BLaER1 treated with 17β-estradiol and CSF1 and Interleukin-3, amounts not matched to agents 10 nM and 100 nM (cell line): Measurements from ENCODE around the gene TENT5C.
"Not testable (repeated sequence)": the region's sequence is repeated elsewhere in the genome, so short reads cannot be mapped to it uniquely, and the experiment has no call there.

ENCODE experiments used
- H3K27ac ChIP-seq, 11 experiments: shearing (Covaris generic); formaldehyde crosslinking; 2 replicates each; pipeline ENCODE4 v1.8.1; 2022
- H3K27me3 ChIP-seq, 11 experiments: shearing (Covaris generic); formaldehyde crosslinking; 2 replicates each; pipeline ENCODE4 v1.8.1; 2022
- H3K36me3 ChIP-seq, 11 experiments: shearing (Covaris generic); formaldehyde crosslinking; 2 replicates each; pipeline ENCODE4 v1.8.1; 2022
- H3K4me1 ChIP-seq, 10 experiments: shearing (Covaris generic); formaldehyde crosslinking; 2 replicates each; pipeline ENCODE4 v1.8.1; 2022
- H3K4me2 ChIP-seq, 11 experiments: shearing (Covaris generic); formaldehyde crosslinking; 2 replicates each; pipeline ENCODE4 v1.8.1; 2022
- H3K4me3 ChIP-seq, 10 experiments: shearing (Covaris generic); formaldehyde crosslinking; 2 replicates each; pipeline ENCODE4 v1.8.1; 2022
- H3K9ac ChIP-seq, 11 experiments: shearing (Covaris generic); formaldehyde crosslinking; 2 replicates each; pipeline ENCODE4 v1.8.1; 2022
- H3K9me3 ChIP-seq, 11 experiments: shearing (Covaris generic); formaldehyde crosslinking; replicated peaks in 1 of 11; 2 replicates each; pipeline ENCODE4 v1.8.1; 2022
- H4K20me1 ChIP-seq, 11 experiments: shearing (Covaris generic); formaldehyde crosslinking; 2 replicates each; pipeline ENCODE4 v1.8.1; 2022
- Cebpa-rat ChIP-seq, 11 experiments: shearing (Covaris generic); IDR thresholded peaks; 2 replicates each; pipeline ENCODE4 v1.8.1; 2022

TENT5C gene

GRCh38 chr1:117605774-117606648, at the start of gene TENT5C:
TSS of gene TENT5C (plus strand) at chr1:117606048. CDS start at chr1:117622869, 16,821 bp downstream.
- H4K20me1 ChIP-seq, result peaks cover 0 to 18% (median 7%) of the 10 kb centered on the region in 11 experiments; a peak in 7 of 22 replicates
- H3K36me3 ChIP-seq, result no peaks in the 10 kb centered on the region
- peak within 1 kb of the TSS in 2 of 11 experiments; percentile 48 to 69; a peak in 3 of 22 replicates for H3K27ac ChIP-seq
- peaks cover 12 to 31% (median 23%) of the 10 kb centered on the region in 11 experiments; a peak in 18 of 22 replicates for H3K27me3 ChIP-seq
- peak within 1 kb of the TSS; percentile 71 to 90 (median 75) for H3K4me3 ChIP-seq
- peaks cover 12 to 36% (median 26%) of the 10 kb centered on the region in 10 experiments for H3K4me1 ChIP-seq
- peak within 1 kb of the TSS; percentile 47 to 77 (median 70); a peak in 21 of 22 replicates for H3K9ac ChIP-seq
- no peaks in the 10 kb centered on the region for H3K9me3 ChIP-seq
- no peak for TF ChIP-seq Cebpa-rat (IDR thresholded peaks at IDR 0.05)
- H3K4me2 ChIP-seq, result peak within 1 kb of the TSS; percentile 96 to 100 (median 100)

GRCh38 chr1:117556341-117556740, 49.5 kb upstream of the TENT5C start:
- Histone ChIP-seq H3K4me2 (peak overlapping the region in 2 of 11 experiments; percentile 7 to 25; a peak in 2 of 22 replicates), H4K20me1 (no peaks in the 10 kb centered on the region), H3K9ac (no peak overlapping the region), H3K9me3 (peaks cover 8 to 14% (median 11%) of the 10 kb centered on the region in 11 experiments; a peak in 19 of 22 replicates), H3K27me3 (no peaks in the 10 kb centered on the region), H3K27ac (no peak overlapping the region), H3K4me3 (no peak overlapping the region), H3K4me1 (peaks cover 0 to 20% (median 0%) of the 10 kb centered on the region in 10 experiments; a peak in 6 of 20 replicates), H3K36me3 (no peaks in the 10 kb centered on the region)
- no peak for TF ChIP-seq Cebpa-rat (IDR thresholded peaks at IDR 0.05)

- Histone ChIP-seq H3K4me1 (peaks cover 0 to 20% (median 0%) of the 10 kb centered on the region in 10 experiments; a peak in 6 of 20 replicates), H3K36me3 (no peaks in the 10 kb centered on the region), H3K27ac (no peak overlapping the region), H4K20me1 (no peaks in the 10 kb centered on the region), H3K9ac (no peak overlapping the region), H3K4me3 (no peak overlapping the region), H3K4me2 (no peak overlapping the region), H3K9me3 (peaks cover 8 to 14% (median 11%) of the 10 kb centered on the region in 11 experiments; a peak in 19 of 22 replicates), H3K27me3 (no peaks in the 10 kb centered on the region)
- no peak for TF ChIP-seq Cebpa-rat (IDR thresholded peaks at IDR 0.05)
Observed at GRCh38 chr1:117556976-117557375, 48.9 kb upstream of the TENT5C start.

GRCh38 chr1:117558451-117558850, 47.4 kb upstream of the TENT5C start:
- Histone ChIP-seq H3K9me3 (peaks cover 8 to 14% (median 11%) of the 10 kb centered on the region in 11 experiments; a peak in 19 of 22 replicates), H3K4me1 (peaks cover 5 to 29% (median 8%) of the 10 kb centered on the region in 10 experiments)
- H3K27me3 ChIP-seq, H3K36me3 ChIP-seq, H3K4me2 ChIP-seq, H3K27ac ChIP-seq, H3K9ac ChIP-seq, H3K4me3 ChIP-seq, H4K20me1 ChIP-seq: not testable (repeated sequence)

GRCh38 chr1:117559139-117559538, 46.7 kb upstream of the TENT5C start:
- no peak overlapping the region for H3K4me2 ChIP-seq
- H3K9ac ChIP-seq, result no peak overlapping the region
- TF ChIP-seq Cebpa-rat (IDR thresholded peaks at IDR 0.05), result no peak
- peaks cover 8 to 36% (median 14%) of the 10 kb centered on the region in 10 experiments for H3K4me1 ChIP-seq
- H3K36me3 ChIP-seq, result no peaks in the 10 kb centered on the region
- no peak overlapping the region for H3K27ac ChIP-seq
- peaks cover 8 to 14% (median 11%) of the 10 kb centered on the region in 11 experiments; a peak in 19 of 22 replicates for H3K9me3 ChIP-seq
- H4K20me1 ChIP-seq, result no peaks in the 10 kb centered on the region
- no peaks in the 10 kb centered on the region for H3K27me3 ChIP-seq
- no peak overlapping the region for H3K4me3 ChIP-seq

GRCh38 chr1:117559985-117560384, 45.9 kb upstream of the TENT5C start:
- H3K27me3 ChIP-seq, result no peaks in the 10 kb centered on the region
- H3K4me3 ChIP-seq, result no peak overlapping the region
- no peak overlapping the region for H3K27ac ChIP-seq
- peaks cover 8 to 14% (median 11%) of the 10 kb centered on the region in 11 experiments; a peak in 19 of 22 replicates for H3K9me3 ChIP-seq
- no peak for TF ChIP-seq Cebpa-rat (IDR thresholded peaks at IDR 0.05)
- no peak overlapping the region for H3K9ac ChIP-seq
- no peaks in the 10 kb centered on the region for H3K36me3 ChIP-seq
- peaks cover 14 to 44% (median 22%) of the 10 kb centered on the region in 10 experiments for H3K4me1 ChIP-seq
- H3K4me2 ChIP-seq, result no peak overlapping the region
- H4K20me1 ChIP-seq, result no peaks in the 10 kb centered on the region

GRCh38 chr1:117561071-117561470, 44.8 kb upstream of the TENT5C start:
- Histone ChIP-seq H3K27me3 (no peaks in the 10 kb centered on the region), H3K27ac (no peak overlapping the region), H3K4me2 (no peak overlapping the region), H3K4me1 (peaks cover 15 to 44% (median 26%) of the 10 kb centered on the region in 10 experiments), H3K9ac (no peak overlapping the region), H3K36me3 (no peaks in the 10 kb centered on the region), H4K20me1 (no peaks in the 10 kb centered on the region), H3K4me3 (no peak overlapping the region), H3K9me3 (peaks cover 8 to 14% (median 11%) of the 10 kb centered on the region in 11 experiments; a peak in 19 of 22 replicates)
- TF ChIP-seq Cebpa-rat (IDR thresholded peaks at IDR 0.05), result no peak

GRCh38 chr1:117561551-117561950, 44.3 kb upstream of the TENT5C start:
- Histone ChIP-seq H3K4me3 (no peak overlapping the region), H4K20me1 (no peaks in the 10 kb centered on the region), H3K4me1 (peaks cover 15 to 39% (median 26%) of the 10 kb centered on the region in 10 experiments), H3K9me3 (peaks cover 8 to 14% (median 11%) of the 10 kb centered on the region in 11 experiments; a peak in 19 of 22 replicates), H3K36me3 (no peaks in the 10 kb centered on the region), H3K9ac (no peak overlapping the region), H3K4me2 (no peak overlapping the region), H3K27ac (no peak overlapping the region), H3K27me3 (no peaks in the 10 kb centered on the region)
- TF ChIP-seq Cebpa-rat (IDR thresholded peaks at IDR 0.05), result no peak
